GM21515 (cell line): ENCODE data around the gene MDN1.

ENCODE experiments used
- ATAC-seq: cut with Tn5 transposase; IDR thresholded peaks from one replicate; pipeline ENCODE4 v1.9.1; 2021; ENCODE audit not compliant: unreplicated experiment

Gene MDN1

GRCh38 chr6:89612121-89612520 is 207.5 kb downstream of the MDN1 start:
- ATAC-seq, result no peak

DNA sequence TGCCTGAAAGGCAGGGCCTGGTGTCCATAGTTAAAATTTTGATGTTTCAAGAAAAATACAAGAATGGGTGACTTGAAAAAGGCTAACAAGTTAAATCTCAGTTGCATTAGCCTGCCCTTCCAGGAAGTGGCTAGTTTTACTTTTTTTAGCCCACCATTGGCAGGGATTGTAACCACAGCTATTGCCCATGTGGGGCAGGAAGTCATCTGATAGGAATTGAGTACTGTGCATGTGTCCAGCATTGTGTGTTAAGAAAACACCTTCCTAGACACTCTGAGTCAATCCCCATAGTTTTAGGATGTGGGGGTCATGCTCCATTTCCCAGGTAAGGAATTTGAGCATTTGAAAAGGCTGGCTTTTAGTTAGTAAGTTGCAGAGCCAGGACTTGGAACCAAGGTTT is 207.9 kb downstream of the MDN1 start:
- ATAC-seq, result no peak

DNA sequence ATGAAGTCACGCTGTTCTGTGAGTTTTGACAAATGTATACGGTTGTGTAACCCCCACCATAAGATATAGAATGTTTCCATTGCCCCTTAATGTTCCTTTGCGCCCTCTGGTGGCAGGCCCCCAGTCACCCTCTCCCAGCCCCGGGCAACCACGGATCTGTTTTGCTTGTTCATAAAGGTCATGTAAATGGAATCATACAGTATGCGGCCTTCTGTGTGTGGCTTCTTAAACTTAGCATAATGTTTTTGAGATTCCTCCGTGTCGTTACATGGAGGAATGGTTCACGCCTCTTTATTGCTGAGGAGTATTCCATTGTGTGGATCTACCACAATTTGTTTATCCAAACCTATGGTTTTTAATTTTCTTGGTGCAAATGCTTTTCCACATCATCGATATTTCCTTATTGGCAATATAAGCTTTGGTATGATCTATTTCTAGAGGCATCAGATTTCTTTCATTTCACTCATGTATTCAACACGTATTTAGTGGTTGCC is 209.4 kb downstream of the MDN1 start:
- peak; percentile 72 for ATAC-seq

- no peak for ATAC-seq
These were observed 213.7 kb downstream of the MDN1 start for GRCh38 chr6:89605861-89606260.

- no peak for ATAC-seq
These were observed 214.9 kb downstream of the MDN1 start for GRCh38 chr6:89604653-89605052.

DNA sequence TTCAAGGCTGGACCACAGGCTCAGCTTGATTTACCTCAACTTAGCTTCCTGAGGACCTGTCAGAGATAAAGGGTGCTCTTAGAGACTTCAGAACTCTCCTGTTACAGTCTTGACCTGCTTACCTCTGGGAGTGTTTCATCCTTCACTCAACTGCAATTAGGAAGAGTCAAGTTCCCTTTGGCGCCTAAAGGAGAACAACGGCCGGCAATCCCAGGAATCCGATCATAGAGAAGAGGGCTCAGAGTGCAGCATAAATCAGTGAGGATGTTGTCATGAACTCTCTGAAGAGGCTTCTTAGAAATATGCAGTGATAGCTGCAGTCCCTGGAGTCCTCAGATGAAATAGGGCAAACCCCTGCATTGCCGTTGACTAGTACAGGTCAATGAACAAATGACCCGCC is 217.4 kb downstream of the MDN1 start:
- no peak for ATAC-seq

DNA sequence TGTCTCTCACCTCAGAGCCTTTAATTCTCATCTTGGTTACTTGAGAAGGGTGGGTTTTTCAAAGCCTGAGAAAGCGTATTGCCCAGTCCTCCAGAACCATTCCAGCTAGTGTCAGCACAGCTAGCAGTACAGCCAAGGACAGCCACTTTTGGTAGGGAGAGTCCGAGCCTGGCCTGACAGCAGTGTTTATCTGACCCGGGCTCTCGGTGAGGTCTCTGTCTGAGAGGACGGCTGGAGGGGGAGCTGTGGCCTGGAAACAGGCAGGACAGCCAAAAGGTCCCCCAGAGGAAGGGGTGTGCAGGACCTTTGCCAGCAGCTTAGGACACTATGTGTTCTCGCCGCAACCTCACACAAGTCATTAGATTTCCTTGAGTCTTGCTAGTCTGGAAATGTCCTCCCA is 219.9 kb downstream of the MDN1 start:
- no peak for ATAC-seq

- no peak for ATAC-seq
These were observed 221.6 kb downstream of the MDN1 start for GRCh38 chr6:89597988-89598387.

DNA sequence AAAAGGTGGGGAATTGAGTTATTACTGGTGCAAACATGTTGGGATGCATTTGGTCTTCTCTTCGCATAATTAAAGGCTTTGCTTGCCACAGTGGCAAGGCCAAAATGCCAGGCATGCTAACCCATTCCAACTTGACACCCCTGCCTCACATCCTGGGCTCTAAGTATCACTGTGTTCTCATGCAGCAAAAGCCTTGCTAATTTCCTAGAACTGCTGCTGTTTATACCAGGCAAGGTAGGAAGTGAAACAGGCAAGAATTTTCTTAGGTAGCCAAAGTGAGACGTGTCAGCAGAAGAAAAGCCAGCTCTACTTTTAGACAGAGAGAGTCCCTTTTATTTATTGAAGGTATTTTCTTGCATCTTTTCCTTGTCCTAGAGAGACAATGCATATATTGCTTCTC is 222.2 kb downstream of the MDN1 start:
- no peak for ATAC-seq

- ATAC-seq, result no peak
These were observed 223.1 kb downstream of the MDN1 start for GRCh38 chr6:89596484-89596883.

DNA sequence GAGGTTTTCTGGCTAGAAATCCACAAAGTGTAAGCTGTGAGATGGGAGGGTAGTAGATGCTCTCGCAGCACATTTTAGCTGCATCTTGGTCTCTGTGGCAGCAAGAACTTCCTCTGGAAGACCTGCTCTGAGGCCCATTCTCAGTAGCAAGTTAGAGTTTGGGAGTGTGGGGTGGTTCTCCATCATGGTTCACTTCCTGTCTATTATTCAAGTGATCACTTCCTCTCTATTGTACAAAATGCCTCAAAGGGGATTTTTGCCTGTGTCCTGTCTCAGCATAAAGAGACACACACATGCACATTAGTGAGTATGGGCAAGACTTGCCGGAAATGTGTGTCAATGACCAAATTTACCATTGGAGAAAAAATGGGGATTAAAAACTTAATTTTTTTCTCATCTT is 223.5 kb downstream of the MDN1 start:
- ATAC-seq, result peak; percentile 83
